Fibroblast of lung (primary cell): ENCODE measurements around the gene KCND3. TPM values are rescaled to one million over a fixed set of nuclear protein-coding genes. Genes with fewer than 3 reads are reported as not detected.

Experiments used
- DNase-seq, 2 donors: peaks; one replicate each; pipeline versions ENCODE4 v3.0.0 to v3.0.0-alpha.2; 2010; ENCODE audit warnings: low read depth in 2 of 2
- H2AFZ ChIP-seq: 2 replicates; pipeline ENCODE4 v1.5.1; 2012; ENCODE audit warnings: low read length, control low read depth, inconsistent platforms
- H3K27ac ChIP-seq: 2 replicates; pipeline ENCODE4 v1.5.1; 2011; ENCODE audit warnings: low read length, control low read depth; ENCODE audit not compliant: insufficient read depth
- H3K27me3 ChIP-seq: 2 replicates; pipeline ENCODE4 v1.5.1; 2011; ENCODE audit warnings: mild to moderate bottlenecking, low read length; ENCODE audit not compliant: control insufficient read depth, insufficient read depth
- H3K36me3 ChIP-seq: 2 replicates; pipeline ENCODE4 v1.5.1; 2011; ENCODE audit warnings: low read length; ENCODE audit not compliant: control insufficient read depth, insufficient read depth
- H3K4me1 ChIP-seq: 2 replicates; pipeline ENCODE4 v1.5.1; 2011; ENCODE audit warnings: low read length; ENCODE audit not compliant: control insufficient read depth, insufficient read depth; ENCODE audit errors: extremely low read depth
- H3K4me2 ChIP-seq: 2 replicates; pipeline ENCODE4 v1.5.1; 2011; ENCODE audit warnings: low read length, control low read depth; ENCODE audit not compliant: insufficient read depth; ENCODE audit errors: extremely low read depth
- H3K4me3 ChIP-seq, 4 experiments: fragments of 200-600 bp in 1 of 4; sonication (generic) in 1 of 4; replicated peaks in 1 of 4; 2 replicates each; pipeline ENCODE4 v1.5.1; 2011 to 2016; ENCODE audit warnings: low read length in 4 of 4, low read depth in 3 of 4, mild to moderate bottlenecking in 3 of 4, control low read depth in 2 of 4, inconsistent platforms in 1 of 4, mixed read lengths in 1 of 4; ENCODE audit not compliant: insufficient read depth in 1 of 4; ENCODE audit errors: control extremely low read depth in 1 of 4
- H3K79me2 ChIP-seq: 2 replicates; pipeline ENCODE4 v1.5.1; 2012; ENCODE audit warnings: mild to moderate bottlenecking, low read length, inconsistent platforms; ENCODE audit not compliant: control insufficient read depth, insufficient read depth
- H3K9ac ChIP-seq: 2 replicates; pipeline ENCODE4 v1.5.1; 2011; ENCODE audit warnings: mild to moderate bottlenecking, low read length, control low read depth; ENCODE audit not compliant: insufficient read depth
- H3K9me3 ChIP-seq: 2 replicates; pipeline ENCODE4 v1.5.1; 2012; ENCODE audit warnings: low read depth, low read length; ENCODE audit not compliant: control insufficient read depth, insufficient read depth
- H4K20me1 ChIP-seq: 2 replicates; pipeline ENCODE4 v1.5.1; 2011; ENCODE audit warnings: low read length; ENCODE audit not compliant: control insufficient read depth, insufficient read depth; ENCODE audit errors: extremely low read depth
- CTCF ChIP-seq, 2 donors: IDR thresholded peaks in 1 of 2; conservative IDR thresholded peaks in 1 of 2; 1 replicate in 1 of 2; 2 replicates in 1 of 2; pipeline ENCODE4 v1.5.1; 2011 to 2012; ENCODE audit warnings: low read length in 2 of 2, control low read depth in 1 of 2, inconsistent platforms in 1 of 2, low read depth in 1 of 2, mild to moderate bottlenecking in 1 of 2
- EZH2 ChIP-seq: IDR thresholded peaks from 2 replicates; pipeline ENCODE4 v1.5.1; 2012; ENCODE audit warnings: low read length, control low read depth, mild to moderate bottlenecking; ENCODE audit errors: missing control alignments
- polyA plus RNA-seq, 2 donors: library from polyadenylated mRNA; depleted of rRNA in 1 of 2; stranded (reverse) in 1 of 2; unstranded in 1 of 2; fragments of >200 nt; gene quantifications; 2 replicates each; pipeline ENCODE4 v1.2.1, GENCODE V29; 2011 to 2012; ENCODE audit warnings: missing spikeins in 1 of 2
- total RNA-seq: library from RNA; depleted of rRNA; stranded (reverse); fragments of >200 nt; gene quantifications from 2 replicates; pipeline ENCODE4 v1.2.1, GENCODE V29; 2014

KCND3 gene
- total and polyA plus RNA-seq, 2 donors (not counting 1 experiment from before 2014, with no cell fraction given) = 0.66 to 9.3 TPM

DNA sequence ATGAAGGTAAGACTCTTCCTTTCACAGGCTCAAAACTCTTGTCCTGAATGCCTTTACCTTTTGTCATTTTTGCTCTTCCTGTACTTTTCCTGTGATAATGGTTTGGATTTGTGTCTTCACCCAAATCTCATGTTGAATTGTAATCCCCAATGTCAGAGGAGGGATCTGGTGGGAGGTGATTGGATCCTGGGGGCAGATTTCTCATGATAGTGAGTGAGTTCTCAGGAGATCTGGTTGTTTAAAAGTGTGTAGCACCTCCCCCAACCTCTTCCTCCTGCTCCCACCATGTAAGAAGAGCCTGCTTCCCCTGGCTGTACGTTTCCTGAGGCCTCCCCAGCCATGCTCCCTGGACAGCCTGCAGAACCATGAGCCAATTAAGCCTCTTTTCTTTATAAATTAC is 158.3 kb downstream of the KCND3 start:
- no peaks in the 10 kb centered on the region for H4K20me1 ChIP-seq

GRCh38 chr1:111827946-111828345 is 161.5 kb downstream of the KCND3 start:
- Histone ChIP-seq H3K79me2 (no peaks in the 10 kb centered on the region), H4K20me1 (no peaks in the 10 kb centered on the region), H3K4me3 (no peak overlapping the region), H3K9ac (no peak overlapping the region), H2AFZ (no peak overlapping the region), H3K27me3 (no peaks in the 10 kb centered on the region), H3K9me3 (no peaks in the 10 kb centered on the region), H3K4me1 (no peaks in the 10 kb centered on the region), H3K27ac (no peak overlapping the region), H3K36me3 (no peaks in the 10 kb centered on the region), H3K4me2 (no peak overlapping the region)
- no peak for DNase-seq
- no peak for TF ChIP-seq EZH2
- no peak for TF ChIP-seq CTCF (conservative IDR thresholded peaks at IDR 0.05 in 1 of 2, IDR thresholded peaks at IDR 0.05 in 1 of 2; ENCODE audit: low read depth in 1 of 2, low read length in 2 of 2)

More for the DNA sequence above, 158.3 kb downstream of the KCND3 start:
- no peaks in the 10 kb centered on the region for H3K79me2 ChIP-seq
- TF ChIP-seq EZH2 = no peak
- no peak for TF ChIP-seq CTCF (conservative IDR thresholded peaks at IDR 0.05 in 1 of 2, IDR thresholded peaks at IDR 0.05 in 1 of 2; ENCODE audit: low read depth in 1 of 2, low read length in 2 of 2)
- H3K36me3 ChIP-seq = no peaks in the 10 kb centered on the region
- no peak overlapping the region for H3K4me2 ChIP-seq
- no peaks in the 10 kb centered on the region for H3K9me3 ChIP-seq
- no peak overlapping the region for H3K9ac ChIP-seq
- no peak overlapping the region for H2AFZ ChIP-seq
- H3K27me3 ChIP-seq = no peaks in the 10 kb centered on the region
- DNase-seq = no peak
- H3K27ac ChIP-seq = no peak overlapping the region
- no peaks in the 10 kb centered on the region for H3K4me1 ChIP-seq
- no peak overlapping the region for H3K4me3 ChIP-seq

DNA sequence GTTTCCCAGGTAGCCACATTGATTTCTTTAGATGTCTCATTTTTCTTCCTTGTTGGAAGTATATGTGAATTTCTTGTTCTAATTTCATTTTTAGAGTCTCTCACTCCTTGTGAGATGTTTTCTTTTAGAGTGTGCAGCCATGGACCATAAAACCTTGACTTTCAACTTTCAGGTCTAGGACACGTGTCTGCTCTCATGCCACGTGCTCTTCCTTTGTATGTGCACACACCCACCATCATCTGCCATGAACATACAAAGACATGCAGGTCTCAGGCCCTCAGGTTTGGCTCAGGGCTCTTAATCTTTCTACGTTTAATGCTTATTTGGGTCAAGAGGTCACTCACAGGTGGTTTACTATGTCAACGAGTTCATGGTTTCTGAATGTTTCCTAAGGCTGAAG is 163.2 kb downstream of the KCND3 start:
- no peaks in the 10 kb centered on the region for H3K79me2 ChIP-seq
- H3K27ac ChIP-seq = no peak overlapping the region
- no peaks in the 10 kb centered on the region for H3K9me3 ChIP-seq
- H3K36me3 ChIP-seq = no peaks in the 10 kb centered on the region
- TF ChIP-seq EZH2 = no peak
- no peak for TF ChIP-seq CTCF (conservative IDR thresholded peaks at IDR 0.05 in 1 of 2, IDR thresholded peaks at IDR 0.05 in 1 of 2; ENCODE audit: low read depth in 1 of 2, low read length in 2 of 2)
- no peak overlapping the region for H3K9ac ChIP-seq
- no peaks in the 10 kb centered on the region for H3K27me3 ChIP-seq
- no peak overlapping the region for H3K4me3 ChIP-seq
- no peaks in the 10 kb centered on the region for H4K20me1 ChIP-seq
- no peak for DNase-seq
- no peaks in the 10 kb centered on the region for H3K4me1 ChIP-seq
- no peak overlapping the region for H2AFZ ChIP-seq
- no peak overlapping the region for H3K4me2 ChIP-seq
